ENCODE measurements around the gene SPG7.

DNA sequence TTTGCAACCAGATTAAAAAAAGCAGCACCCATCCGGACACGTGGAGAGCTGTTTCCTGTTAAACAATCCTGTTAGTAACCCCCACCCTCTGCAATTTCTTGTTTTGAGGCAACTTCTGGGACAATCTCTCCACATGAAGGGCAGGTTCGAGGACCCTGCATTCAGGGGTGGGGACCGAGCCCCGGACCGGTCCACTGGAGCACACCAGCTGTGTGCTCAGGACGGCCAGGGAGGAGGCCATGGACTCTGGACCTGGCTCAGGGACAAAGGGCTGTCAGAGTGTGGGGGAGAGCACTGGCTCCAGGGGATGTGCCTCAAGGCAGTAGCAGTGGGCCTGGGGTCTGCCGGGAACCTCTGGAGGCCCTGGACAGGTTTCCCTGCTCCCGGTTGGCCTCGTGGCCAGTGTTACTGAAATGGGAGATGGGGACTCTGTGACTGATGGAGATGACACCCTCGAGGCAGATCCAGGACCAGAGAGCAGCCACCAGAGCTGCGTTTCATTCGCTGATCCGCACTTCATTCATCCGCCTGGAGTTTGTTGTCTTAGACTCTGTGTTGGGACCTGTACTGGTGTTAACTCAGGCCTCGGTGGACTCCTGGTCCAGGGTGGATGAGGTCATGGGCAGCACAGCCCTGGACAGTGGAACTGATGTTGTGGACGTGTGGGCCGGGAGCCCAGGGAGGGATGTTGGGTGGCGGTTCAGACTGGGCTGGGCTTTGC is 64.4 kb downstream of the SPG7 start:
- TF ChIP-seq, protein P1, sequence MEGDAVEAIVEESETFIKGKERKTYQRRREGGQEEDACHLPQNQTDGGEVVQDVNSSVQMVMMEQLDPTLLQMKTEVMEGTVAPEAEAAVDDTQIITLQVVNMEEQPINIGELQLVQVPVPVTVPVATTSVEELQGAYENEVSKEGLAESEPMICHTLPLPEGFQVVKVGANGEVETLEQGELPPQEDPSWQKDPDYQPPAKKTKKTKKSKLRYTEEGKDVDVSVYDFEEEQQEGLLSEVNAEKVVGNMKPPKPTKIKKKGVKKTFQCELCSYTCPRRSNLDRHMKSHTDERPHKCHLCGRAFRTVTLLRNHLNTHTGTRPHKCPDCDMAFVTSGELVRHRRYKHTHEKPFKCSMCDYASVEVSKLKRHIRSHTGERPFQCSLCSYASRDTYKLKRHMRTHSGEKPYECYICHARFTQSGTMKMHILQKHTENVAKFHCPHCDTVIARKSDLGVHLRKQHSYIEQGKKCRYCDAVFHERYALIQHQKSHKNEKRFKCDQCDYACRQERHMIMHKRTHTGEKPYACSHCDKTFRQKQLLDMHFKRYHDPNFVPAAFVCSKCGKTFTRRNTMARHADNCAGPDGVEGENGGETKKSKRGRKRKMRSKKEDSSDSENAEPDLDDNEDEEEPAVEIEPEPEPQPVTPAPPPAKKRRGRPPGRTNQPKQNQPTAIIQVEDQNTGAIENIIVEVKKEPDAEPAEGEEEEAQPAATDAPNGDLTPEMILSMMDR (conservative IDR thresholded peaks at IDR 0.05): no peak
- TF ChIP-seq EZH2 (IDR thresholded peaks at IDR 0.05; ENCODE audit: low read depth): no peak

All from PC-9 (cell line).